22Rv1 (cell line): ENCODE measurements around the gene ITGAD.

ENCODE experiments used
- ZFX ChIP-seq: fragments of 450-650 bp; IDR thresholded peaks from 2 replicates; pipeline ENCODE4 v1.6.1; 2017; ENCODE audit warnings: antibody characterized with exemption, borderline replicate concordance
- TF ChIP-seq, protein P1 (sequence below): fragments of 450-650 bp; IDR thresholded peaks from 2 replicates; pipeline ENCODE4 v1.5.1; 2017; ENCODE audit warnings: mild to moderate bottlenecking

DNA sequence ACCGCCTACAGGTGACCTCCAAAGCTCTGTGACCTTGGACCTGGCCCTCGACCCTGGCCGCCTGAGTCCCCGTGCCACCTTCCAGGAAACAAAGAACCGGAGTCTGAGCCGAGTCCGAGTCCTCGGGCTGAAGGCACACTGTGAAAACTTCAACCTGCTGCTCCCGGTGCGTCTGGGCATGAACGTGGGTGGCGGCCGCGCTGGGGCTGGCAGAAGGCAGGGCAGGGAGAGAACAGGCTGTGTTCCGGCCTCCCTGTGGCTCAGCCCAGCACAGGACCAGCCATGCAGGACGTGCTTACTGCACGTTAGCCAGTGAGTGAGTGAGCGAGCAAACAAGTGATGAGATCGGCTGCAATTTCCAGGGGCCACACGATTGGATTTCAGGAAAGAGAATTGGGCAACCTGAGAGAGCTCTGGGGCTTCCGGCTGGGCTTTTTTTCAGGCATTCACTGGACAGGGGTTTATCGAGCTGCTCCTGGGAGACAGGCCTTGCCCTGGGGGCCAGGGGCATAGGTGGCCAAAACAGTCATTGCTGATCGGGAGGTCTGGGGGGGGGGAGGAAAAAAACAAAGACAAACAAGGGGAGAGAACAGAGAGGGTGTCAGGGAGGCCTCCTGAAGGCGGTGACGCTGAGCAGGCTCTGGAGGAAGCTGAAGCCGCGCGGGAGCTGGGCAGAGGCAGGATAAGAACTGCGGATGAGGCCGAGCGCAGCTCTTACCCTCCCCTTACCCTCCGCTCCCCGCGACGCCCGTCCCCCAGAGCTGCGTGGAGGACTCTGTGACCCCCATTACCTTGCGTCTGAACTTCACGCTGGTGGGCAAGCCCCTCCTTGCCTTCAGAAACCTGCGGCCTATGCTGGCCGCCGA, 21.3 kb upstream of the ITGAD start:
- TF ChIP-seq, protein P1, sequence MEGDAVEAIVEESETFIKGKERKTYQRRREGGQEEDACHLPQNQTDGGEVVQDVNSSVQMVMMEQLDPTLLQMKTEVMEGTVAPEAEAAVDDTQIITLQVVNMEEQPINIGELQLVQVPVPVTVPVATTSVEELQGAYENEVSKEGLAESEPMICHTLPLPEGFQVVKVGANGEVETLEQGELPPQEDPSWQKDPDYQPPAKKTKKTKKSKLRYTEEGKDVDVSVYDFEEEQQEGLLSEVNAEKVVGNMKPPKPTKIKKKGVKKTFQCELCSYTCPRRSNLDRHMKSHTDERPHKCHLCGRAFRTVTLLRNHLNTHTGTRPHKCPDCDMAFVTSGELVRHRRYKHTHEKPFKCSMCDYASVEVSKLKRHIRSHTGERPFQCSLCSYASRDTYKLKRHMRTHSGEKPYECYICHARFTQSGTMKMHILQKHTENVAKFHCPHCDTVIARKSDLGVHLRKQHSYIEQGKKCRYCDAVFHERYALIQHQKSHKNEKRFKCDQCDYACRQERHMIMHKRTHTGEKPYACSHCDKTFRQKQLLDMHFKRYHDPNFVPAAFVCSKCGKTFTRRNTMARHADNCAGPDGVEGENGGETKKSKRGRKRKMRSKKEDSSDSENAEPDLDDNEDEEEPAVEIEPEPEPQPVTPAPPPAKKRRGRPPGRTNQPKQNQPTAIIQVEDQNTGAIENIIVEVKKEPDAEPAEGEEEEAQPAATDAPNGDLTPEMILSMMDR = no peak
- no peak for TF ChIP-seq ZFX
